Fibroblast of lung (primary cell): ENCODE results near the gene CDC14B.

ENCODE experiments used
- CTCF ChIP-seq, 2 donors: IDR thresholded peaks in 1 of 2; conservative IDR thresholded peaks in 1 of 2; 1 replicate in 1 of 2; 2 replicates in 1 of 2; pipeline ENCODE4 v1.5.1; 2011 to 2012; ENCODE audit warnings: low read length in 2 of 2, control low read depth in 1 of 2, inconsistent platforms in 1 of 2, low read depth in 1 of 2, mild to moderate bottlenecking in 1 of 2
- EZH2 ChIP-seq: IDR thresholded peaks from 2 replicates; pipeline ENCODE4 v1.5.1; 2012; ENCODE audit warnings: low read length, control low read depth, mild to moderate bottlenecking; ENCODE audit errors: missing control alignments

DNA sequence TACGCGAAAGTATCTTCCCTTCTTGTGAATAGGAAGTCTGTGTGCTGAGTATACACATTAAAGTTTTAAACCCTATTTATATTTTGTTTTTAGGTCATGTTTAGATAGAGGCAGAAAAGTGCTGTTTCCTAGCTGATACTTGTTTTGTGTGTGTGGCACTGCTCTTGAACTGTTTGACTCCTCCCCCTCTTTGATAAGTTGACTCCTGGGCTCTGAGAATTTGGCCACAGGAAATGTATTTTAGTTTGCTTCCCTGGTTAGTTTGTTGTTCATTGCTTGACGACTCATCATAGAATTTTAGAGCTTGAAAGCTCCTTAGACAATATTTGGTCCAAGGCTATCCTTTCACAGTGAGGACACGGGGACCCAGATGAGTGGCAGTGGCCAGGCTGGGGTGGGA, 2.0 kb upstream of the CDC14B start:
- no peak for TF ChIP-seq CTCF (conservative IDR thresholded peaks at IDR 0.05 in 1 of 2, IDR thresholded peaks at IDR 0.05 in 1 of 2; ENCODE audit: low read depth in 1 of 2, low read length in 2 of 2)
- TF ChIP-seq EZH2: no peak
